BJ (cell line): ENCODE measurements around the gene ADPRH. TPM values are rescaled to one million over a fixed set of nuclear protein-coding genes. Genes with fewer than 3 reads are reported as not detected.

Source experiments
- CTCF ChIA-PET: fragments of 350-600 bp; formaldehyde crosslinking; extraction: SDS; loops from one replicate; lab custom pipeline; 2021; ENCODE audit warnings: antibody characterized with exemption, inconsistent platforms; lab: Yijun Ruan, JAX
- POLR2A ChIA-PET: fragments of 300-600 bp; sonication (Branson Sonifier 250); formaldehyde crosslinking; extraction: SDS; loops from one replicate; lab custom pipeline; 2021; ENCODE audit warnings: antibody characterized with exemption; lab: Charles Lee
- DNase-seq: peaks from one replicate; pipeline ENCODE4 v3.0.0-alpha.2; 2011; ENCODE audit warnings: low read depth
- H3K27me3 ChIP-seq: 2 replicates; pipeline ENCODE4 v1.6.0; 2011; ENCODE audit warnings: low read length; ENCODE audit not compliant: control insufficient read depth, insufficient read depth
- H3K36me3 ChIP-seq: 2 replicates; pipeline ENCODE4 v1.5.1; 2011; ENCODE audit warnings: low read length; ENCODE audit not compliant: control insufficient read depth, insufficient read depth
- H3K4me3 ChIP-seq: 2 replicates; pipeline ENCODE4 v1.5.1; 2011; ENCODE audit warnings: low read depth, mild to moderate bottlenecking, control low read depth, low read length
- CTCF ChIP-seq: IDR thresholded peaks from 2 replicates; pipeline ENCODE4 v1.5.1; 2011; ENCODE audit warnings: low read depth, mild to moderate bottlenecking, control low read depth, inconsistent platforms, low read length, moderate library complexity; ENCODE audit not compliant: insufficient read depth
- polyA plus RNA-seq: library from polyadenylated mRNA; depleted of rRNA; stranded (reverse); fragments of >200 nt; gene quantifications from 2 replicates; pipeline ENCODE4 v1.2.3, GENCODE V29; 2011

ADPRH gene
- polyA plus RNA-seq, 1 experiment, result 1.6 TPM

- no peak for DNase-seq
- no peak for TF ChIP-seq CTCF
- Histone ChIP-seq H3K27me3 (peaks cover 5% of the 10 kb centered on the region; the same call in 1 of the 2 replicates), H3K4me3 (no peak overlapping the region), H3K36me3 (no peaks in the 10 kb centered on the region)
- ChIA-PET CTCF (interaction anchor here (1.0 kb wide), 1 partner anchor 8 kb away, joined by 5 read pairs; no protein-coding TSS in a partner anchor), POLR2A (no interaction called here)
Measured at GRCh38 chr3:119608405-119609000, 29.2 kb downstream of the ADPRH start.

DNA sequence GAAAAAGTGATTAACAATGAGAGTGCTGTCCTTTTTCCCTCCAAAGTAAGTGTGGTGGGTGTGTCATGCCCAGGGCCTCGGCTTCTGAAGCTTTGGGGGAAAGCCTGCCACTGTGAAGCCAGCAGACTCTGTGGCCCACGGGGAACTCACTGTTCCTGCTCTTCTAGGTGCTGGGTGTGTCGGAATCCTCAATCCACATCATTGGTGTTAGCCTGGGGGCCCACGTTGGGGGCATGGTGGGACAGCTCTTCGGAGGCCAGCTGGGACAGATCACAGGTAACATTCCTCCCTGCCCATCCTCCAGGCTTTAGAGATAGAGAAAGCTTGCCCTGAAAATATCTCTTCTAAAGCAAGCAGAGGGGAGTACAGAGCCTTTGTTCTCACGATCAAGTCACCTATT is 30.0 kb downstream of the ADPRH start:
- Histone ChIP-seq H3K4me3 (no peak overlapping the region), H3K27me3 (peaks cover 5% of the 10 kb centered on the region), H3K36me3 (no peaks in the 10 kb centered on the region)
- ChIA-PET POLR2A (no interaction called here), CTCF (interaction anchor here (1.0 kb wide), 1 partner anchor 9 kb away, joined by 5 read pairs; no protein-coding TSS in a partner anchor)
- TF ChIP-seq CTCF, result no peak
- DNase-seq, result no peak

GRCh38 chr3:119611664-119612063 is 32.4 kb downstream of the ADPRH start:
- no peak overlapping the region for H3K4me3 ChIP-seq
- no peaks in the 10 kb centered on the region for H3K36me3 ChIP-seq
- DNase-seq, result no peak
- ChIA-PET CTCF (interaction anchor here (0.6 to 1.8 kb wide), 3 partner anchors 16 to 429 kb away, joined by 3 to 6 read pairs (median 5); no protein-coding TSS in a partner anchor), POLR2A (no interaction called here)
- TF ChIP-seq CTCF, result no peak
- peaks cover 5% of the 10 kb centered on the region for H3K27me3 ChIP-seq

DNA sequence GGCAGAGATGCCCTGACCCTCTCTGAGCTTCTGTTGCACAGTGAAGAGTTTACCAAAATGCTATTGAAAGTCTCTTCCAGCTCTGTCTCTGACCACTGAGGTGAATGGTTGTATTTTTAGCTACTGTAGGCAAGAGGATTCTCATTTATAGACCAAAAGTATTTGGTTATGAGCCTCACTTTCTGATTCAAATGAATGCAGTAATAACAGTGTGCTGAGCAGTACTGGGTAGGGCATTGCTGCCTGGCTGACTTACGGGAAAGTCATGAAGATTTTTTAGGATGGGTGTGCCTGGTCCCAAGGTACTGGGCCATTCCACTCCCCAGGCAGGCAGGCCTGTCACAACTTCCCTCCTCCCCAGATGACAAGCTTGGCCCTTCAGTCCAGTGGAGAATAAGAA is 33.9 kb downstream of the ADPRH start:
- no peak for DNase-seq
- Histone ChIP-seq H3K4me3 (no peak overlapping the region), H3K27me3 (peaks cover 3% of the 10 kb centered on the region), H3K36me3 (no peaks in the 10 kb centered on the region)
- POLR2A ChIA-PET, result no interaction called here
- TF ChIP-seq CTCF, result no peak
- CTCF ChIA-PET, result interaction anchor here (1.0 to 1.8 kb wide), 3 partner anchors 10 to 18 kb away, joined by 3 to 6 read pairs (median 3); no protein-coding TSS in a partner anchor

DNA sequence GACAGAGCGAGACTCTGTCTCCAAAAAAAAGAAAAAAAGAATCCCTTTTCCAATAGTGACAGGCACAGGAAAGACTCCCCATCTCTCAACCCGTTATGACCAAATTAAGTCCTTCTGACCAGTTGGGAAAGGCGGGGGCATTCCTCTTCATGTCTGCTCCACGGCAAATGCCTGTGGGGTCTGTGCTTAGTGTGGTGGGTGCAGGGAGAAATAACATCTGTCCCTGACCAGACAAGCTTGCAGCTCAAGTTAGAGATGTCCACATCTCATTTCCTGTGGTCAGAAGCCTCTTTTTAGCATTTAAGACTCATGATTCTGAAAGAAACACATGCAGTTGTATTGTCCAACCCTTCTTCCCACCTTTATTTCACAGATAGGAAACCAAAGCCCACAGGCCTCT is 34.6 kb downstream of the ADPRH start:
- CTCF ChIA-PET, result no interaction called here
- no peak for TF ChIP-seq CTCF
- no peak overlapping the region for H3K4me3 ChIP-seq
- no peaks in the 10 kb centered on the region for H3K36me3 ChIP-seq
- peaks cover 6% of the 10 kb centered on the region for H3K27me3 ChIP-seq
- no peak for DNase-seq
- POLR2A ChIA-PET, result no interaction called here
